Measurements from ENCODE around the gene KLHL18. TPM values are rescaled to one million over a fixed set of nuclear protein-coding genes. Genes with fewer than 3 reads are reported as not detected.
"Not testable (repeated sequence)": the region's sequence is repeated elsewhere in the genome, so short reads cannot be mapped to it uniquely, and the experiment has no call there.

Gene KLHL18
- total RNA-seq, 1 donor from 2014 or later = 10.1 TPM

DNA sequence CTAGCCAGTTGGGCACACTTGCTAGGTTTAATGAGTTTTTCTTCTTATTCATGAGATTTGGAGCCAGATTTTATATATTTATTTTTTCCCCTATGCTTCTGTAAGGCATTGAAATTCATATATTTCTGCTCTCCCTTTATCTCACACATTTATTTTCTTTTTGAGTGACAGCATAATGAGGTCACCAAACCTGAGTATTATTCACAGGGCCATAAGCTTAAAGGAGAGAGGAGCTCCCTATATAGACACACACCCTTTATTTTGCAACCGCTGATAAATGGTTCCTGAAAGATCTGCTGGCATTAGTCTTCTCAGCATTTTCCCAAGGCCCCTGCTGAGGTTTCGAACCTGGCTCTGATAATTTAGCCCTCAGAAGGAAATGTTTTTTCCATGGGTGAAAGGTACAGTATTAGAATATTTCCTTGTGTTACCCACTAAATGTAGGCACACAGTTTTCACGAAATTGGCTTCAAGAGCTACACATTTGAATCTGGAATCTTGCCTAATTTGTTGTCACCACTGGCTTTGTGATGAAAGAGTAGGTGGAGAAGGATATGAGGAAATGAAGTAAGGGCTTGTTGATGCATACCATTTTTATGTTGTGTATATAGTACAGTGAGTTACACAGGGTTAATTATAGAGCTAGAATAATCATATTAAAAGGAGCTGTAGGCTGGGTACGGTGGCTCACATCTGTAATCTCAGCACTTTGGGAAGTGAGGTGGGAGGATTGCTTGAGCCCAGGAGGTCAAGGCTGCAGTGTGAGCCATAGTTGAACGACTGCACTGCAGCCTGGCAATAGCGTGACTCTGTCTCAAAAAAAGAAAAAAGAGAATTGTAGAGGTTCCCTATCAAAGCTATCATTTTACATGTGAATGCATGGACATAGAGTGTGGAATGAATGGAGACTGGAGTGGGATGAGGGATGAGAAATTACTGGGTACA is 6.5 kb downstream of the KLHL18 start:
- intact Hi-C loops (cut with DNase I) = no loop called here
- no peaks in the 10 kb centered on the region for H3K27me3 ChIP-seq
- TF ChIP-seq POLR2AphosphoS5 (IDR thresholded peaks at IDR 0.05; ENCODE audit: insufficient read depth in 1 of 2, low read depth in 1 of 2) (peak in 1 of 2 donors; percentile 36), POLR2A (IDR thresholded peaks at IDR 0.05) (no peak)
- TF ChIP-seq, protein P1, sequence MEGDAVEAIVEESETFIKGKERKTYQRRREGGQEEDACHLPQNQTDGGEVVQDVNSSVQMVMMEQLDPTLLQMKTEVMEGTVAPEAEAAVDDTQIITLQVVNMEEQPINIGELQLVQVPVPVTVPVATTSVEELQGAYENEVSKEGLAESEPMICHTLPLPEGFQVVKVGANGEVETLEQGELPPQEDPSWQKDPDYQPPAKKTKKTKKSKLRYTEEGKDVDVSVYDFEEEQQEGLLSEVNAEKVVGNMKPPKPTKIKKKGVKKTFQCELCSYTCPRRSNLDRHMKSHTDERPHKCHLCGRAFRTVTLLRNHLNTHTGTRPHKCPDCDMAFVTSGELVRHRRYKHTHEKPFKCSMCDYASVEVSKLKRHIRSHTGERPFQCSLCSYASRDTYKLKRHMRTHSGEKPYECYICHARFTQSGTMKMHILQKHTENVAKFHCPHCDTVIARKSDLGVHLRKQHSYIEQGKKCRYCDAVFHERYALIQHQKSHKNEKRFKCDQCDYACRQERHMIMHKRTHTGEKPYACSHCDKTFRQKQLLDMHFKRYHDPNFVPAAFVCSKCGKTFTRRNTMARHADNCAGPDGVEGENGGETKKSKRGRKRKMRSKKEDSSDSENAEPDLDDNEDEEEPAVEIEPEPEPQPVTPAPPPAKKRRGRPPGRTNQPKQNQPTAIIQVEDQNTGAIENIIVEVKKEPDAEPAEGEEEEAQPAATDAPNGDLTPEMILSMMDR (IDR thresholded peaks at IDR 0.05) = no peak
- peaks cover 0 to 5% of the 10 kb centered on the region in 2 donors for H3K36me3 ChIP-seq
- H3K4me1 ChIP-seq = peaks cover 34% of the 10 kb centered on the region
- DNase-seq (ENCODE audit: extremely low spot score in 2 of 2) = no peak
- H3K9me3 ChIP-seq = no peaks in the 10 kb centered on the region
- H3K27ac ChIP-seq = no peak overlapping the region
- no peak overlapping the region for H3K4me3 ChIP-seq

- DNase-seq (ENCODE audit: extremely low spot score in 2 of 2) = no peak
- no peak overlapping the region for H3K27ac ChIP-seq
- peaks cover 0 to 5% of the 10 kb centered on the region in 2 donors for H3K36me3 ChIP-seq
- H3K4me3 ChIP-seq = no peak overlapping the region
- TF ChIP-seq POLR2AphosphoS5 (IDR thresholded peaks at IDR 0.05; ENCODE audit: insufficient read depth in 1 of 2, low read depth in 1 of 2) (no peak), POLR2A (IDR thresholded peaks at IDR 0.05) (no peak)
- TF ChIP-seq, protein P1 (IDR thresholded peaks at IDR 0.05) = no peak
- no peaks in the 10 kb centered on the region for H3K27me3 ChIP-seq
- intact Hi-C loops (cut with DNase I) = no loop called here
- peaks cover 27% of the 10 kb centered on the region for H3K4me1 ChIP-seq
- H3K9me3 ChIP-seq = no peaks in the 10 kb centered on the region
Observed at GRCh38 chr3:47291158-47291753, 8.5 kb downstream of the KLHL18 start.

DNA sequence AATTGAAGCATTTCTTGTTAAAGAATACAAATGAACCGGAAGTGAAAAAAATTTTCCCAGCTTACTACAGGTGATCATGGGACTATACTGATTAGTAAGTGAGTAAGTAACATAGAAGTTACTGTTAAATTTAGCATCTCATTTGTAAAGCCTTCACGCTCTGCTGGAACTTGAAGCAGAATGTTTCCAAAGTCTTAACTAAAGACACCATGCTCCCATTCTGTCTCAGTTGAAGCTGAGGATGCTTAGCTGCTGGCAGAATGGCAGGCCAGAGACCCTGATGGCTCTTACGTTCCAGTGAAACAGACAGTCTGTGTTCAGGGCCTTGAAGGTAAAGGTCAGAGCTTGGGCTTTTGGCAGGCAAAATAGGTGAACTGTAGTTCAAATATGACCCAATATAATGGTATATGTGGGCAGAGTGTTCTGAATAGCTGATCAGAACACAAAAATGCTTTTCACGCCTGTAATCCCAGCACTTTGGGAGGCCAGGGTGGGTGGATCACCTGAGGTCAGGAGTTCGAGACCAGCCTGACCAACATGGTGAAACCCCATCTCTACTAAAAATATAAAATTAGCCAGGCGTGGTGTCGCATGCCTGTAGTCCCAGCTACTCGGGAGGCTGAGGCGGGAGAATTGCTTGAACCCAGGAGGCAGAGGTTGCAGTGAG is 9.1 kb downstream of the KLHL18 start:
- peaks cover 33% of the 10 kb centered on the region for H3K4me1 ChIP-seq
- H3K36me3 ChIP-seq; DNase-seq (ENCODE audit: extremely low spot score in 2 of 2): not testable (repeated sequence)

DNA sequence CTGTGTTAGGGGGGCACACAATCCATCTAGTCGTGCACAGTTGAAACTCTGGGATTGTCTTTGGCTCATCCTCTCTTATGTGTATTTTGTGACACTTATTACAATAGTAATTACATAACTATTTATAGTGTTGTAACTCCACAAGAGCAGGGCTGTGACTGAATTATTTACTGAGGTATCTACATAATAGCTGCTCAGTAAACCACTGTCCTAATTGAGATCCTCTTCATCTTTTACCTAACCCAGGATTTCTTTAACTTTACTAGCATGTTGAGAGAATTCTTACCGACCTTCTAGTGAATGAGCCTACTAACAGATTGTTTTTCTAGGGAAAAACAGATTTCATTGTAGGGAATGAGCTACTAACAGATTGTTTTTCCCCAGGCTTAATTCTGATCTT is 11.1 kb downstream of the KLHL18 start:
- no peak for DNase-seq (ENCODE audit: extremely low spot score in 2 of 2)
- H3K27ac ChIP-seq = no peak overlapping the region
- no peak overlapping the region for H3K4me3 ChIP-seq
- peaks cover 38% of the 10 kb centered on the region for H3K4me1 ChIP-seq
- H3K36me3 ChIP-seq = no peaks in the 10 kb centered on the region
- intact Hi-C loops (cut with DNase I) = no loop called here
- TF ChIP-seq, protein P1 (IDR thresholded peaks at IDR 0.05) = no peak
- TF ChIP-seq POLR2AphosphoS5 (IDR thresholded peaks at IDR 0.05; ENCODE audit: insufficient read depth in 1 of 2, low read depth in 1 of 2) (no peak), POLR2A (IDR thresholded peaks at IDR 0.05) (no peak)
- no peaks in the 10 kb centered on the region for H3K27me3 ChIP-seq
- no peaks in the 10 kb centered on the region for H3K9me3 ChIP-seq

More for the DNA sequence above, 9.1 kb downstream of the KLHL18 start:
- H3K9me3 ChIP-seq; intact Hi-C loops (cut with DNase I); H3K4me3 ChIP-seq; H3K27me3 ChIP-seq; H3K27ac ChIP-seq: not testable (repeated sequence)

GRCh38 chr3:47294392-47294791 is 11.6 kb downstream of the KLHL18 start:
- Histone ChIP-seq H3K36me3 (no peaks in the 10 kb centered on the region), H3K27me3 (no peaks in the 10 kb centered on the region), H3K4me1 (peaks cover 35% of the 10 kb centered on the region), H3K27ac (no peak overlapping the region), H3K9me3 (no peaks in the 10 kb centered on the region), H3K4me3 (no peak overlapping the region)
- DNase-seq (ENCODE audit: extremely low spot score in 2 of 2) = no peak
- intact Hi-C loops (cut with DNase I) = no loop called here
- TF ChIP-seq, protein P1 (IDR thresholded peaks at IDR 0.05) = no peak
- TF ChIP-seq POLR2AphosphoS5 (IDR thresholded peaks at IDR 0.05; ENCODE audit: insufficient read depth in 1 of 2, low read depth in 1 of 2) (no peak), POLR2A (IDR thresholded peaks at IDR 0.05) (no peak)

All from vagina (tissue), 2 donors.